Skeletal muscle cell (primary cell): Measurements from ENCODE around the gene DYNC1I1.
A peak's percentile ranks its signal among the peaks of the same experiment; 100 is the strongest.

Experiments
- DNase-seq: peaks from one replicate; pipeline ENCODE4 v3.0.0-alpha.2; 2010; ENCODE audit warnings: low read depth
- H3K4me3 ChIP-seq: 2 replicates; pipeline ENCODE4 v1.5.1; 2011; ENCODE audit warnings: low read depth, mild to moderate bottlenecking, control low read depth, low read length, moderate library complexity

Gene DYNC1I1

DNA sequence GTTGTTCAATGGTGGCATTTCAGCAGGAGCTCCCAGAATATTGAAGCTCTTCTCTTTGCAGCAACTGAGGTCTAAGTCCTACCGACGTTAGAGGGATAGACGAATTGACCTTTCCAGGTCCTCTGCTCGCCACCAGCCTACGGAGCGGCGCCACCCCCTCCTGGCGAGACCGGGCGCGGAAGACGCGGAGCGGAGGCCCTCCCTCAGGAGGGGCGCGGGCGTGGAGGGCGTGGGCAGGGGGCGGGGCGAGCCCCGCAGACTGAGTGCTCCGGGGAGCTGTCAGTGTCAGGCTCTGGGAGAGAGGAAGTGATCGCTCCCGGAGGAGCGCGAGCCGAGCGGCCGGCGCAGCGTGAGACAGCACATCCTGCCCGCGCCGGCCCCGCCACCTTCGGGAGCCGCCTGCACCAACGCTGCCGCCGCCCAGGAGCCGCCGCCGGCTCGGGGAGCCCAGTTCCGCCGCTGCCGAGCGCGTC, at the start of gene DYNC1I1:
Gene DYNC1I1 (plus strand): TSS at position 257 of the 473 bp plus-strand sequence. CDS start 32,176 bp downstream, outside the sequence.
- peak within 1 kb of the TSS; percentile 58 for H3K4me3 ChIP-seq
- DNase-seq, result no peak

DNA sequence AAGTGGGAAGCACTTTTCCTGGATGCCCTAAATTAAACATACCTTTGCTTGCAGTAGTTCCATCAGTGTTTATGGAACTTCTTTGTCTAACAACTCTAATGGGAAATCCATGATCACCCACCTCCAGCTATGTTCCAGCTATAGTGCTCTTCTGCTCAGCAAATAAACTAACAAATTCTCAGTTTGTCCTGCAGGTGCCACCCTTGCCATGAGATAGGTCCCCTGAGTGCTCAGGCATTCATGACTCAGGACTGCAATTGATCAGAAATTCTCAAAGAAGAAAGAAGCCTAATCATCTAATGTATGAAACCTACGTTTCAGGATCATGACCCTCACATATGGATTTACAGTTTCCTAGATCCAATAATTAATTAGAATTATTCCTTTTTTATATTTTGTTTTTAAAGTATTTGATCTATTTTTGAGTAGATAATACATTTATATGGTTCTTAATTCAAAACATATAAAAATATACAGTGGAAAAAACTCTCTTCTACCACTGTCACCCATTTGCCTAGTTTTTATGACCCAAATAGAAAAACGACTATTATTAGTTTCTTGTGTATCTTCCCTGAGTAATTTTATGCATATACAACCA, 48.7 kb upstream of the DYNC1I1 start:
- peak; percentile 5 for DNase-seq
- no peak overlapping the region for H3K4me3 ChIP-seq

- no peak overlapping the region for H3K4me3 ChIP-seq
- no peak for DNase-seq
Observed at GRCh38 chr7:95725205-95725604, 47.1 kb upstream of the DYNC1I1 start.

DNA sequence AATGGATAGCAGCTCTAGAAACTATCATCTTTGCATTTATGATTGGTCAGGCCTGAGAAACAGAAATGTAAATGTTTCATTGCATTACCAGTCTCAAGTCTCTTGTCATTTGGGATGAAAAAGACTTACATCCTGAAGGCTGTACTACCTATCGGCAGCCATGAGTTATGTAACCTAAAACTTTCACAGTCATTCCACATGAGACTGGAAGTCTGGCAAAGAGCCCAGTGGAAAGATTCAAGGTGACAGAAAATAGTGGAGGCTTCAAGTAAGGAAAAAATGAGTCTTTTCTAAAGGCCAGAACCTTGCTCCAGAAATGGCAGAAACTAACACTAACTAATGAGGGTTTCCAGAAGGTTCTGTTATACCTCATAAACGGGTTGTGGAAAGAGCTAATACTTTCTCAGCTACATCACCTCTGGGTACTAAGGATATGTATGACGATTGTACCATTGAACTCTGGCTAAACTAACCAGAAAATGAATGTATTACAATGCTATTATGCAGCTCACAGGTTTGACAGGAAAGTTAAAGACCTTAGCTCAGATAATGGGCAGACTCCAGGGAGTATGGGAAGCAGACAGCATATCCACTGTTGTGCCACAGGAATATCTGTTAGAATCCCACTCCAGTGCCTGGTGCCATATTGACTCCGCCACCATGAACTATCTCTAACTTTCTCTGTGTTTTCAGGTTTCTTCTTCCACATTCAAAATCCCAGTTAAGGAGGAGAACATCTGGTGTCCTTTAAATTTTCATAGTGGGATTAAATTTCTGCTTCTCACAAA, 41.7 kb upstream of the DYNC1I1 start:
- no peak for DNase-seq
- H3K4me3 ChIP-seq, result no peak overlapping the region

GRCh38 chr7:95736635-95737034, 35.7 kb upstream of the DYNC1I1 start:
- no peak for DNase-seq
- no peak overlapping the region for H3K4me3 ChIP-seq

- DNase-seq, result no peak
- H3K4me3 ChIP-seq, result no peak overlapping the region
Observed at GRCh38 chr7:95737828-95738505, 34.4 kb upstream of the DYNC1I1 start.

DNA sequence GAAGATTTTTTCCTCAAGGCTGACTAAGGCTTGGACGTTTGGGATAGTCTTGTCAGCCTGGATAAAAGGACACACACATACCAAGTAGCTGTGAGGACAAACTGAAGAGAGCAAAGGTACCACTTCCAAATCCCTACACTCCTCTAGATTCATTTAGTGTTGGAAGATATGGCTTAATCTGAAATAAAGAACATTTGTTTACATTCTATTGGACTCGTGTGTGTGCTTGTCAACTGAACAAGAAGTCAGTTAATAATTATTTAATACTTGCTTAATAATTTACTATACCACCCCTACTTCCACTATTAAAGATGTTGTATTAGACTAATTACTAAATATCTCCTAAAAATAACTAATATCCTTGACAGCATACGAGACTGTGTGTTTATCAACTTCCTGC, 23.3 kb upstream of the DYNC1I1 start:
- H3K4me3 ChIP-seq, result no peak overlapping the region
- no peak for DNase-seq

DNA sequence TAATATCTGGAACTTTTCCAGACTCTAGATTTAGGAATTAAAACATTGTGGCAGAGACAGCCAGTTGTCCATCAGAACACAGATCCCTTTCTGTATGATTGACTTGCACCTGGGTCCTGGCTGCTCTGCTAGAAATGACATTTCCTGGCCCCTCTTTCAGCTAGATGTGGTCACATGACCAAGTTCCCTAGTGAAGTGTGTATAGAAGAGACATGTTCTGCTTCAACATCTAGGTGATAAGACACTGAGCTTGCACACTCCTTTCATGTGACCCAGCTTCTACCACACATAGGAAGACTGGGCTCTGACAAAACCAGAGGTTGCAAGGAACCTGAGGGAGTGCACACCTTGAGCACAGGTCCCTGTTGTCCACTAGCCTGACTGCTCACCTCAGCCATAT, 22.8 kb upstream of the DYNC1I1 start:
- no peak overlapping the region for H3K4me3 ChIP-seq
- no peak for DNase-seq

DNA sequence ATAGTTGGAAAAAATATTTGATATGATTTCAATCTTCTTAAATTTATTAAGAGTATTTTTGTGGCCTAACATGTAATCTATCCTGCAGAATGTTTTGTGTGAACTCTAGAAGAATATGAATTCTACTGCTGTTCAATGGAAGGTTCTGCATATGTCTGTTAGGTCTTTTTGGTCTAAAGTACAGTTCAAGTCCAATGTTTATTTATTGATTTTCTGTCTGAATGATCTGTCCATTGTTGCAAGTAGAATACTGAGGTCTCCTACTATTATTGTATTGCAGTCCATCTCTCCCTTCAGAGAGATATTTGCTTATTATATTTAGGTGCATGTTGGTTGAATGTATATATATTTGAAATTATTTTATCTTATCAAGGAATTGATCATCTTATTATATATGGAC, 18.9 kb upstream of the DYNC1I1 start:
- no peak overlapping the region for H3K4me3 ChIP-seq
- DNase-seq, result no peak

GRCh38 chr7:95755277-95755934, 16.9 kb upstream of the DYNC1I1 start:
- no peak for DNase-seq
- no peak overlapping the region for H3K4me3 ChIP-seq

DNA sequence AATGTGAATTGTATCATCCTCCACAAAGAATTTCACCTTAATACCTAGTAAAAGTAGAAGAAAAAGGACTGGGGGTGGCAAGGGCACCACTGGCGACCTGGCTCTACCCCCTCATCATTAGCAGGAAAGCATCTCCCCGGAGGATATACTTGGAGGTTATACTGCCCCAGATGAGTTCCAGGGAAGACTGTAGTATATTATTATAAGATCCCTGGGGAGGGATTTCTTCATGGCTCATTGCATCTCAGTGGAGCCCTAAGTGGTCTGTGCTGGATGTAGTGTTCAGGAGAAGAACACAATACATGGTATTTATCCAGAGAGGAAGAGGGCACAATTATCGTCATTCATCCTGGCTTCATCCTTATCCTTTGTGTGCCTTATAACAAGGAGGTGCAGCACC, 14.2 kb upstream of the DYNC1I1 start:
- H3K4me3 ChIP-seq, result no peak overlapping the region
- no peak for DNase-seq

- no peak overlapping the region for H3K4me3 ChIP-seq
- no peak for DNase-seq
Observed at GRCh38 chr7:95766086-95766485, 6.3 kb upstream of the DYNC1I1 start.

- no peak overlapping the region for H3K4me3 ChIP-seq
- DNase-seq, result no peak
Observed at GRCh38 chr7:95766657-95767056, 5.7 kb upstream of the DYNC1I1 start.

GRCh38 chr7:95772771-95773581, 622 bp downstream of the DYNC1I1 start:
- DNase-seq, result no peak
- H3K4me3 ChIP-seq, result peak overlapping the region; percentile 58

- DNase-seq, result no peak
- no peak overlapping the region for H3K4me3 ChIP-seq
Observed at GRCh38 chr7:95776561-95777185, 4.3 kb downstream of the DYNC1I1 start.

DNA sequence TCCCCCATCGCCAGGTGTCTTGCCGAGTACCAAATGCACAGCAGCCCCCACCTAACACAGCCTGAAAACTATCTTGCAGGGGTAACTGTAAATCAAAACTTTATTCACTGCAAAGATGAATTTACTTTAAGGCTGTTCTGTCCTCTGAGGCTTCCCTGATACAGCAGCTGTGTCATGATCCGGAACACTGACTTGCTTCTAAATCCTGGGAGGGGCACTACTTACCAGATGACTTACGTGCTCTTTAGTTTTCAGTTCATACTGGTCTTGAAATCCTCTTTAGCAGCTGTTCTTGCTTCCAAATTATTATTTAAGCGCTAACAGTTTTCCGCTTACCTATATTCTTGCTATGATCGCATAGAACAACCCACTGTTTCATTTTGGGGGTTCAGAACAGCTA, 4.9 kb downstream of the DYNC1I1 start:
- H3K4me3 ChIP-seq, result no peak overlapping the region
- DNase-seq, result no peak

DNA sequence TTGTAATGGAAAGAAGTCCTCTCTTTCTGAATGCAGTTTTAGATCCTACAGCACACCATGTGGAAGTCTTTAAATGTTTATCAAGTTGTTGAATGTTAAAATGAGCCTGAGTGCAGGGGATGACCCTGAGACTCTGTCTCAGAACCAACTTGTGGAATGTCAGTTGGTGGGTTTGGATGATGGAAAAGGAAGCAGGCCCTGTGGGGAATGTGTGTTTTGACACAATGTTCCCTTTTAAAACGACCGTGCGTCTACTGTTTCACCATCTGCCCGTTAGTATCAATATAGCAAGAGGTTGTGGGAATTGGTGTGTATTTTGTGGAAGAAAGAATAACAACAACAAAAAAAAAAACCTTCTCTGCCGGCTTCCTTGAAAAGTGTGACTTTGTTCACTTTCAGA, 8.3 kb downstream of the DYNC1I1 start:
- no peak for DNase-seq
- no peak overlapping the region for H3K4me3 ChIP-seq

GRCh38 chr7:95781961-95782586, 9.7 kb downstream of the DYNC1I1 start:
- no peak overlapping the region for H3K4me3 ChIP-seq
- DNase-seq, result no peak
